DOHH2 (cell line): ENCODE results near the gene MAP3K4.

Source experiments
- CTCF ChIP-seq: fragments of 200-600 bp; sonication (generic); IDR thresholded peaks from one replicate; pipeline ENCODE4 v1.5.1; 2014; ENCODE audit warnings: antibody characterized with exemption, mild to moderate bottlenecking, low read depth, low read length; ENCODE audit not compliant: poor library complexity, severe bottlenecking
- EZH2phosphoT487 ChIP-seq: fragments of 200-600 bp; sonication (generic); IDR thresholded peaks from 2 replicates; pipeline ENCODE4 v1.6.1; 2017; ENCODE audit warnings: borderline replicate concordance, mild to moderate bottlenecking, antibody characterized with exemption, low read length, moderate library complexity, mixed read lengths

GRCh38 chr6:161166677-161167076 is 175.1 kb downstream of the MAP3K4 start:
- TF ChIP-seq CTCF: no peak
- TF ChIP-seq EZH2phosphoT487: no peak
